ENCODE results near the gene YIPF1.
A peak's percentile ranks its signal among the peaks of the same experiment; 100 is the strongest.
"Not testable (repeated sequence)": the region's sequence is repeated elsewhere in the genome, so short reads cannot be mapped to it uniquely, and the experiment has no call there.

YIPF1 gene

DNA sequence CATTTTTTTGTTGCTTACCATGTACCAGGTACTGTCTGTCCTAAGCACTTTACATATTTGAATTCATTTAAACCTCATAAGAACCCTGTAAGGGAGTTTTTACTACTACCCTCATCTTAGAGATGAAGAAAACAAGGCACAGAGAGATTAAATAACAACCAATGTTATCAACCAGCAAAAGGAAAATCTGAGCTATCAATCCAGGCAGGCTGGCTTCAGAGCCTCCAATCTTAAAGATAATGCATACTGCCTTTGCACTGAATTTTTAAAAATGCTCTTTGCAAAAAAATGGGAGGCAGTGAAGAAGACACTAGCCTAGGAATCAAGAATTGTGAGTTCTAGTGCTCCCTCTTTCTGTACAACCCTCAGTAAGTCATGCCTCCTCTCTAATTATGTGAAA is 70.2 kb downstream of the YIPF1 start:
- Histone ChIP-seq H3K27me3 (ENCODE audit: insufficient read depth, poor library complexity, severe bottlenecking) (no peaks in the 10 kb centered on the region), H3K4me3 (replicated peaks; ENCODE audit: insufficient read depth, low read length) (no peak overlapping the region), H3K27ac (replicated peaks) (no peak overlapping the region)
- TF ChIP-seq POLR2AphosphoS5 (IDR thresholded peaks at IDR 0.05; ENCODE audit: low read depth) = no peak
- TF ChIP-seq, protein P1, sequence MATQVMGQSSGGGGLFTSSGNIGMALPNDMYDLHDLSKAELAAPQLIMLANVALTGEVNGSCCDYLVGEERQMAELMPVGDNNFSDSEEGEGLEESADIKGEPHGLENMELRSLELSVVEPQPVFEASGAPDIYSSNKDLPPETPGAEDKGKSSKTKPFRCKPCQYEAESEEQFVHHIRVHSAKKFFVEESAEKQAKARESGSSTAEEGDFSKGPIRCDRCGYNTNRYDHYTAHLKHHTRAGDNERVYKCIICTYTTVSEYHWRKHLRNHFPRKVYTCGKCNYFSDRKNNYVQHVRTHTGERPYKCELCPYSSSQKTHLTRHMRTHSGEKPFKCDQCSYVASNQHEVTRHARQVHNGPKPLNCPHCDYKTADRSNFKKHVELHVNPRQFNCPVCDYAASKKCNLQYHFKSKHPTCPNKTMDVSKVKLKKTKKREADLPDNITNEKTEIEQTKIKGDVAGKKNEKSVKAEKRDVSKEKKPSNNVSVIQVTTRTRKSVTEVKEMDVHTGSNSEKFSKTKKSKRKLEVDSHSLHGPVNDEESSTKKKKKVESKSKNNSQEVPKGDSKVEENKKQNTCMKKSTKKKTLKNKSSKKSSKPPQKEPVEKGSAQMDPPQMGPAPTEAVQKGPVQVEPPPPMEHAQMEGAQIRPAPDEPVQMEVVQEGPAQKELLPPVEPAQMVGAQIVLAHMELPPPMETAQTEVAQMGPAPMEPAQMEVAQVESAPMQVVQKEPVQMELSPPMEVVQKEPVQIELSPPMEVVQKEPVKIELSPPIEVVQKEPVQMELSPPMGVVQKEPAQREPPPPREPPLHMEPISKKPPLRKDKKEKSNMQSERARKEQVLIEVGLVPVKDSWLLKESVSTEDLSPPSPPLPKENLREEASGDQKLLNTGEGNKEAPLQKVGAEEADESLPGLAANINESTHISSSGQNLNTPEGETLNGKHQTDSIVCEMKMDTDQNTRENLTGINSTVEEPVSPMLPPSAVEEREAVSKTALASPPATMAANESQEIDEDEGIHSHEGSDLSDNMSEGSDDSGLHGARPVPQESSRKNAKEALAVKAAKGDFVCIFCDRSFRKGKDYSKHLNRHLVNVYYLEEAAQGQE (IDR thresholded peaks at IDR 0.05; ENCODE audit: insufficient replicate concordance, low read depth) = no peak
- TF ChIP-seq, protein P2, sequence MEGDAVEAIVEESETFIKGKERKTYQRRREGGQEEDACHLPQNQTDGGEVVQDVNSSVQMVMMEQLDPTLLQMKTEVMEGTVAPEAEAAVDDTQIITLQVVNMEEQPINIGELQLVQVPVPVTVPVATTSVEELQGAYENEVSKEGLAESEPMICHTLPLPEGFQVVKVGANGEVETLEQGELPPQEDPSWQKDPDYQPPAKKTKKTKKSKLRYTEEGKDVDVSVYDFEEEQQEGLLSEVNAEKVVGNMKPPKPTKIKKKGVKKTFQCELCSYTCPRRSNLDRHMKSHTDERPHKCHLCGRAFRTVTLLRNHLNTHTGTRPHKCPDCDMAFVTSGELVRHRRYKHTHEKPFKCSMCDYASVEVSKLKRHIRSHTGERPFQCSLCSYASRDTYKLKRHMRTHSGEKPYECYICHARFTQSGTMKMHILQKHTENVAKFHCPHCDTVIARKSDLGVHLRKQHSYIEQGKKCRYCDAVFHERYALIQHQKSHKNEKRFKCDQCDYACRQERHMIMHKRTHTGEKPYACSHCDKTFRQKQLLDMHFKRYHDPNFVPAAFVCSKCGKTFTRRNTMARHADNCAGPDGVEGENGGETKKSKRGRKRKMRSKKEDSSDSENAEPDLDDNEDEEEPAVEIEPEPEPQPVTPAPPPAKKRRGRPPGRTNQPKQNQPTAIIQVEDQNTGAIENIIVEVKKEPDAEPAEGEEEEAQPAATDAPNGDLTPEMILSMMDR (IDR thresholded peaks at IDR 0.05; ENCODE audit: insufficient read depth, low read length) = no peak
- no peak for DNase-seq (ENCODE audit: low read depth in 1 of 2, low spot score in 1 of 2)

DNA sequence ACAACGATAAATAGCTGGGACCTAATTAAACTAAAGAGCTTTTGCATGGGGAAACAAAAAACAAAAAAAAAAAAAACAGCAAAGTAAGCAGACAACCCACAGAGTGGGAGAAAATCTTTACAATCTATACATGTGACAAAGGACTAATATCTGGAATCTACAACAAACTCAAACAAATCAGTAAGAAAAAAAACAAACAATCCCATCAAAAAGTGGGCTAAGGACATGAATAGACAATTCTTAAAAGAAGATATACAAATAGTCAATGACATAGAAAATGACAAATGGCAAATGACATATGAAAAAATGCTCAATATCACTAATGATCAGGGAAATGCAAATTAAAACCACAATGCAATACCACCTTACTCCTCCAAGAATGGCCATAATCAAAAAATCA is 73.0 kb downstream of the YIPF1 start:
- H3K27me3 ChIP-seq (ENCODE audit: insufficient read depth, poor library complexity, severe bottlenecking); H3K27ac ChIP-seq (replicated peaks); DNase-seq (ENCODE audit: low read depth in 1 of 2, low spot score in 1 of 2); H3K4me3 ChIP-seq (replicated peaks; ENCODE audit: insufficient read depth, low read length): not testable (repeated sequence)

- H3K4me3 ChIP-seq (replicated peaks; ENCODE audit: insufficient read depth, low read length); H3K27ac ChIP-seq (replicated peaks); DNase-seq (ENCODE audit: low read depth in 1 of 2, low spot score in 1 of 2); H3K27me3 ChIP-seq (ENCODE audit: insufficient read depth, poor library complexity, severe bottlenecking): not testable (repeated sequence)
These were observed 74.1 kb downstream of the YIPF1 start for GRCh38 chr1:53815484-53815883.

GRCh38 chr1:53811414-53811851 is 78.2 kb downstream of the YIPF1 start:
- H3K4me3 ChIP-seq (replicated peaks; ENCODE audit: insufficient read depth, low read length) = no peak overlapping the region
- no peaks in the 10 kb centered on the region for H3K27me3 ChIP-seq (ENCODE audit: insufficient read depth, poor library complexity, severe bottlenecking)
- TF ChIP-seq SPI1 (IDR thresholded peaks at IDR 0.05; ENCODE audit: borderline replicate concordance, low read depth) = no peak
- TF ChIP-seq, protein P2 (IDR thresholded peaks at IDR 0.05; ENCODE audit: insufficient read depth, low read length) = no peak
- TF ChIP-seq, protein P1 (IDR thresholded peaks at IDR 0.05; ENCODE audit: insufficient replicate concordance, low read depth) = no peak
- DNase-seq (ENCODE audit: low read depth in 1 of 2, low spot score in 1 of 2) = peak in 1 of 2 experiments; percentile 18
- no peak overlapping the region for H3K27ac ChIP-seq (replicated peaks)

DNA sequence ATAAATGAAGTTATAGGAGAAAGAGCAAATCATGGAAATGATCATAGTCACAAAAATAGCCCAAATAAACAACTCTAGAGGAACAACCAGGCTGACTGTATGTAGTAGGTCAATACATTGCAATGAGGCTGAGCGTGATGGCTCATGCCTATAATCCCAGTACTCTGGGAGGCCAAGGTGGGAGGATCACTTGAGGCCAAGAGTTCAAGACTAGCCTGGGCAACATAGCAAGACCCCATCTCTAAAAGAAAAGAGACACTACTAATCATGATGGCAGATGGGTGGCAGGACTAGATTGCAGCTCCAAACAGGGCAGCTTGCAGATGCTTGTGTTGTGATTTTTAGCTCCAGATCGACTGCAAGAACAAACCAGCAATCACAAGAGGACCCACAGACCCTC is 79.1 kb downstream of the YIPF1 start:
- DNase-seq (ENCODE audit: low read depth in 1 of 2, low spot score in 1 of 2) = no peak
- H3K27me3 ChIP-seq (ENCODE audit: insufficient read depth, poor library complexity, severe bottlenecking) = no peaks in the 10 kb centered on the region
- H3K4me3 ChIP-seq (replicated peaks; ENCODE audit: insufficient read depth, low read length) = no peak overlapping the region
- TF ChIP-seq GABPA (IDR thresholded peaks at IDR 0.05; ENCODE audit: low read depth) = no peak
- no peak for TF ChIP-seq POLR2AphosphoS5 (IDR thresholded peaks at IDR 0.05; ENCODE audit: low read depth)
- TF ChIP-seq, protein P1 (IDR thresholded peaks at IDR 0.05; ENCODE audit: insufficient replicate concordance, low read depth) = no peak
- TF ChIP-seq SPI1 (IDR thresholded peaks at IDR 0.05; ENCODE audit: borderline replicate concordance, low read depth) = no peak
- TF ChIP-seq, protein P2 (IDR thresholded peaks at IDR 0.05; ENCODE audit: insufficient read depth, low read length) = no peak
- no peak overlapping the region for H3K27ac ChIP-seq (replicated peaks)

Measured in HL-60 (cell line).